A673 (cell line): Measurements from ENCODE around the gene BST1.

ENCODE experiments used
- EZH2 ChIP-seq: fragments of 200-600 bp; sonication (generic); IDR thresholded peaks from 2 replicates; pipeline ENCODE4 v1.6.1; 2017; ENCODE audit warnings: borderline replicate concordance, low read depth, mild to moderate bottlenecking, mixed read lengths, antibody characterized with exemption, low read length; ENCODE audit not compliant: poor library complexity, severe bottlenecking
- TF ChIP-seq, protein P1 (sequence below): fragments of 300-800, 200-600 bp; sonication (generic); conservative IDR thresholded peaks from 2 replicates; pipeline ENCODE4 v1.5.1; 2017; ENCODE audit warnings: low read depth, mild to moderate bottlenecking, antibody characterized with exemption, low read length, moderate library complexity, mixed read lengths

DNA sequence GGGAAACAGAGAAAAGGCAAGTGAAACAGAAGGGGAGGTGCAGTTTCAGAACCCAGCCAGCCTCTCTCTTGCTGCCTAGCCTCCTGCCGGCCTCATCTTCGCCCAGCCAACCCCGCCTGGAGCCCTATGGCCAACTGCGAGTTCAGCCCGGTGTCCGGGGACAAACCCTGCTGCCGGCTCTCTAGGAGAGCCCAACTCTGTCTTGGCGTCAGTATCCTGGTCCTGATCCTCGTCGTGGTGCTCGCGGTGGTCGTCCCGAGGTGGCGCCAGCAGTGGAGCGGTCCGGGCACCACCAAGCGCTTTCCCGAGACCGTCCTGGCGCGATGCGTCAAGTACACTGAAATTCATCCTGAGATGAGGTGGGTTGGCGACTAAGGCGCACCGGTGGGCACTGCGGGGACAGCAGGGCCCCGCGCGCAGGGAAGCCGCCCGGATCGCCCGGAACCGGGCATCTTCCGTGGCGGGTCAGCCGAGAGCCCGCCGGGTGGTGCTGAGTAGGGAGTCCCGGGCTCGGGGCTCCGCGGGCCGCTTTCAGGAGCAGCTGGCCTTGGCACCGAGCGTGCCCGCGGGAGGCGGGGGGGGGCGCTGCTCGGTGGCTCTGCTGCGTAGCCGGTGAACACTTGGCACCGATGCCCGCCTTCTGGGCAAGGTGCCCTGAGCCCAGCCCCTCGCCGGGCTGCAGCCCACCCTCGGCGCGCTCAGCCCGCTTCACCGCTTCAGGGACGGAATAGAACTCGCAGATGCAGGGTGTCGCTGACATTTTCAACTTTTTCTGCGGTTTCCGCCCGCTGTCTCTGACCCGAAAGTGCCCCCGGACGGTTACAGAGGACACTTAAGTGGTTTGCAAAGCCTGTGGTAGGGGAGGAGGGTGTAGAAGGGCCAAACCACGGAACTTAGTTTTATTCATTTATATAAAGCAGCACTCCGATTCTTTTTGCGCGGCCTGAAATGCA, 75.7 kb downstream of the BST1 start, which contains the start of gene CD38:
- TF ChIP-seq, protein P1, sequence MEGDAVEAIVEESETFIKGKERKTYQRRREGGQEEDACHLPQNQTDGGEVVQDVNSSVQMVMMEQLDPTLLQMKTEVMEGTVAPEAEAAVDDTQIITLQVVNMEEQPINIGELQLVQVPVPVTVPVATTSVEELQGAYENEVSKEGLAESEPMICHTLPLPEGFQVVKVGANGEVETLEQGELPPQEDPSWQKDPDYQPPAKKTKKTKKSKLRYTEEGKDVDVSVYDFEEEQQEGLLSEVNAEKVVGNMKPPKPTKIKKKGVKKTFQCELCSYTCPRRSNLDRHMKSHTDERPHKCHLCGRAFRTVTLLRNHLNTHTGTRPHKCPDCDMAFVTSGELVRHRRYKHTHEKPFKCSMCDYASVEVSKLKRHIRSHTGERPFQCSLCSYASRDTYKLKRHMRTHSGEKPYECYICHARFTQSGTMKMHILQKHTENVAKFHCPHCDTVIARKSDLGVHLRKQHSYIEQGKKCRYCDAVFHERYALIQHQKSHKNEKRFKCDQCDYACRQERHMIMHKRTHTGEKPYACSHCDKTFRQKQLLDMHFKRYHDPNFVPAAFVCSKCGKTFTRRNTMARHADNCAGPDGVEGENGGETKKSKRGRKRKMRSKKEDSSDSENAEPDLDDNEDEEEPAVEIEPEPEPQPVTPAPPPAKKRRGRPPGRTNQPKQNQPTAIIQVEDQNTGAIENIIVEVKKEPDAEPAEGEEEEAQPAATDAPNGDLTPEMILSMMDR, result no peak
- TF ChIP-seq EZH2, result no peak
